ENCODE results near the gene ZDHHC11B.

ZDHHC11B gene

DNA sequence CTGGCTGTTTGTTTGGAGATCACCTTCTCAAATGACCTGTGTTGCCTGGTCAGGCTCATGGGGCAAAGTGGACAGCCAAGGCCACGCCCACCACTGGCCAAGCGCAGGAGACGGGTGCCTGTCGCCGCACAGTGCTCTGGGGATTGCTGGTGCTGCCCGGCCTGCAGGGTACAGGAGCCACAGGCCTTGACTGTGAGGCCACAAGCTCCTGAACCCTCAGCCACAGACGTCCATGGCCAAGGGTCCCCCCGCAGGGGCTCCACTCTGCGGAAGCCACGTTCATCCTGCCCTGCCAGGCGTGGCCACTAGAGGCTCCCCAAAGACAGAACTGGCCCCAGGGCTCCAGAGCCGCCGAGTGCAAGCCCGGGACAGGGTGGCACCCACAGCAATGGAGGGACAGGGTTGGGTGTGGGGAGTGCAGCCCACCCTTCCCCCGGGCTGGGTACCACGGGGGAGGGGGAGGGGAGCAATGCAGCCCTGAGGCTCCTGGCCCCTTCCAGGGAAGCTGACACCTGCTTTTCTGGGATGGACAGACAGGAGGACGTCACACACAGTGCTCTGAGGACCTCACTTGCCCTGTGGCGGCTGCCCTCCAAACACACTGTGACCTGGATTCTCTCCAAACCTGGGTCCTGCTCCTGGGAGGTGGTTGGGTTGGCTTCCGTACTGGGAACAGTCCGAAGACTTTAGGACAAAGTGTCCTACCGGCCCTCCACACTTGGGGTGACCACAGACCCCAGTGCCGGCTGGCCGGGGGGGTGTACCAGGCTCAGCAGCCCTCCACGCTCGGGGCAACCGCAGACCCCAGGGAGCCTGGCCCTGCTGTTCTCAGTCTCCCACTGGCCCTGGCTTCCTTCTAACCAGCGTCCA is 112.8 kb downstream of the ZDHHC11B start:
- peak; percentile 23 to 33 for DNase-seq

DNA sequence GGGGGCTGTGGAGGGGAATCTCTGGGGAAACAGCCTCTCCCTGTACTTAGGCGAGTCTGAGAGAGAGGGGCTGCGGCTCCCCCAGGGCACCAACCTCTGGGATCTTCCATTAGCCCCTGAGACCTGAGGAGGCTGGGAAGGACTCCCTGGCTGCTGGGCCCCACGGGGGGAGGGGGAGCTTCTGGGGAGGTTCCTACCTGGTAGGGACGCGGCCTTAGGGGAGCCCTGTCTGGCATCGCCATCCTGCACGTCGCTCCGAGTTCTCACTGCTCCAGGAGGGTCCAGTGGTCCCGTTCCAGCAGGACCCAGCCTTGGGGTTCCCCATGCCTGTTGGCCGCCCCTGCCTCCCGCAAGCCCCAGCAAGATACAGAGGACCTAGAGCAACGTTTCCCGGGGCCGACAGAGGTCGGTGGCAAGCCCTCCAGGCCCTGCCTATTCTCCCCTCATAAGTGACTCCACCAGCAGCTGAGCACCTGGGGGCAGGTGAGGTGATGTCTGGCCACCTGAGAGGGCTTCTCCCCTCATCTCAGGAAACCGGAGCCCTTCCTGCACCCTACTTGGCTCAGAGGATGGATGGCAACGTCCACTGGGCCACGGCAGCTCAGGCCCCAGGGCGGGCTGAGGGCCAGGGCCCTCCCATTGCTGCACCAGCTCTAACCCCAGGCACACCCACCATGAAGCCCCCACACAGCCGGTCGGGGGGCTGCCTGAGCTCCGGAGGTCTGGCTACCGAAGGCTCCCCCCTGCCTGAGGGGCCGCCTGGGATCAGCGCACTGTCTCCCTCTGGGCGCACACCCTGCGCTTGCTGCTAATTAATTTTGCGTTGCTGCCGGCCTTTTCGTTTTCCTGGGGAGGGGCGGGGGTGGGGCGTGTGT is 113.9 kb downstream of the ZDHHC11B start:
- no peak for DNase-seq

DNA sequence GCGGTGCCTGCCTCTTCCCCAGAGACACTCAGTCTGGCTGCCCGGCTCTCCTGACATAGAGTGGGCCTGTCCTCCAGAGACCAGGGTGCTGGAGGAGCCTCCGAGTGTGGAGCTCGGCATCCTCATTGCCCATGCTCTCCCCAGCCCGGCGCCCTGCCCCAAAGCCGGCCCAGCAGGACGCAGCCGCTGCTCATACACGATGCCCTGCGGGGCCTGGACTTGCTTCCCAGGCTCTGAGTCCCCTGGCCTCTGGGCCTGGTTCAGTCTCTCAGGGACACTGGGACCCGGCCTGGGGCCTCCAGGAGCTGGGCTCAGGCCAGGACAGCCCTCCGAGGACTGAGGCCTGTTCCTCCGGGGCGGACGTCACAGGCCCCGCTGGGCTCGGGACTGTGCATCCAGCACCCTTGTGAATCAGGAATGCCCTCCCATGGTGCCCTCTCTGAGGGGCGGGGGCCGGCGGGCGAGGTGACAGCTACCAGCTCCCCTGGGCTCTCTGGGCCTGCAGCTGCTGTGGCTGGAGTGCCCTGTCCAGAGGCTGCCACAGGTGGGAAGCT is 114.6 kb downstream of the ZDHHC11B start:
- no peak for DNase-seq

DNA sequence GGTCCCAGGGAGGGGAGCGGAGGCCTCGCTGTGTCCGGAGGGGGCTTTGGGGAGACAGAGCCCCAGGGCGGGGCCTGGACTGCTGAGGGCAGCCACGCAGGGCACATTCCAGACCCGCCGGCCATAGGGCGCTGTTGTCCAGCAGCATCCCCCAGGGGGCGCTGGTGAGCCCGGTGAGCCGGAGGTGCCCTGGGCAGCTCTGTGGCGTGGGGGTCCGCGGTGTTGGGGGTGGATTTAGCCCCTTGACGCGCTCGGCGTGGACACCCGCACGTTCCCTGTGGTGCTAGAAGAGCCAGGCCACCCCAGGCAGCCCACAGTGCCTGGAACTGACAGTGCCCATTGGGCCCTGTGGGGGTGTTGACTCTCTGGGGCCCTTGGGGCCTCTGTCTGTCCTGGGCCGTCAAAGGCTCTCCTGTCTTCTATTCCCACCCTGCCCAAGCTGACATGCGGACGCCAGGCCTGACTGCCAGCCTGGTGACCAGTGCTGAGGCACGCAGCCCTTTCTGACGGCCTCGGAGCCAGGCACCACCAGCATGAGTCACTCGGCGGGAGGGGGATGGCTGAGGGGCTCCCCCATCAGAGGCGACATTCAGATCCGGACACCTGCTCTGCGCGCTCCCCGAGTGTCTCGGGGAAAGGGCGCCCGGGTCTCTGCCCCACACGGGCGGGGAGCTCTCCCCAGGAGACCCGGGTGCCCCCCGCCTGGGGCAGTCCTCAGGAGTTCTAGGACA is 115.3 kb downstream of the ZDHHC11B start:
- DNase-seq = no peak

DNA sequence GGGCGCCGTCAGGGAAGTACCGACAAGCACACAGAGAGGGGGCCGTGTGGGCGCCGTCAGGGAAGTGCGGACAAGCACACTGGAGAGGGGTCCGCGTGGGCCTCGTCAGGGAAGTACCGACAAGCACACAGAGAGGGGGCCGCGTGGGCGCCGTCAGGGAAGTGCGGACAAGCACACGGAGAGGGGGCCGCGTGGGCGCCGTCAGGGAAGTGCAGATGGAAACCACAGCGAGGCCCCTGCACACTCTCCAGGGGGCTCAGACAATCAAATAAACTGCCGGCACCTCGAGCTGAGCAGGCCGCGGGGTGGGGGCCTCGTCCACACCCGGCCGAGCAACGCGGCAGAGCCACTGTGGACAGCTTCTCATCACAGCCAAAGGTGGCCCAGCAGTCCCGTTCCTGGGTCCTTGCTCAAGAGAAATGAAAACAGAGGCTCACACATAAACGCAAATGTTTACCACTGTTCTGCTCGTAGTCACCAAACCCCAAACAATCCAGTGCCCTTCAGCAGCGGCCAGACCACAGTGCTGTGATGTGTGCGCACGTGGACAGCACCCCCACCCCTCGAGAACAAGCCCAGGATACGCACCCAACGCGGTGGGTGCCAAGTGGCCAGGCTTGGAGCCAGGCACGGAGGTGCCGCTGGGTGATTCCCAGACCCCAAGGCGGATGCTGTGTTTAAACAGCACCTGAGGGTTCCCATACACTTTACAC is 116.1 kb downstream of the ZDHHC11B start:
- DNase-seq = no peak

DNA sequence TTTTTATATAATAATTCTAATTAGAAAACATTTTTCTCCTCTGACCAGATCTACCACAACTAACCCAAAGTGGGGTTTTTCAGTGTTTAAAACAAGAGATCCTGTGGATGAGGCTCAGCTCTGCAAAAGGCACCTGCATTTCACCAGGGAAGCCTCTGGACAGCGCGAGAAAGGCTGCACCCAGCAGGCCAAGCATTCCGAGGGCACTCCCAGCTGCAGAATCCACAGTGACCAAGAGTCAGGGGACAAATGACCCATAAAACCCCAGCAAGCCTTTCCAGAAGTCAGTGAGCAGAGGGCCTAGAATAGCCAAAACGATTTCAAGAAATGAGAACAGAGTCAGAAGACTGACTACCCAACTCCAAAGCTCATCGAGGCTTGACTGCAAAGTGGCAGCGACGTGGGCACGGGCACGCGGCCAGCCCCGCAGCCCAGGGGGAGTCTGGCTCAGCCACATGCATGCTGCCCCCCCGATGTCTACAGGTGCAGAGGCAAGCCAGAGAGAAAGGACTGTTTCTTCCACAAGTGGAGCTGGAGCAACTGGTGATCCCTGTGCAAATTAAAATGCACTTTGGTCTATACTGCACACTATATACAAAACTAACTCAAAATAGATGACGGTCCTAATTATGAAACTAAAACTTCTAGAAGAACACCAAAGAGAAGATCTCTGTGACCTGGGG is 117.6 kb downstream of the ZDHHC11B start:
- DNase-seq = no peak

DNA sequence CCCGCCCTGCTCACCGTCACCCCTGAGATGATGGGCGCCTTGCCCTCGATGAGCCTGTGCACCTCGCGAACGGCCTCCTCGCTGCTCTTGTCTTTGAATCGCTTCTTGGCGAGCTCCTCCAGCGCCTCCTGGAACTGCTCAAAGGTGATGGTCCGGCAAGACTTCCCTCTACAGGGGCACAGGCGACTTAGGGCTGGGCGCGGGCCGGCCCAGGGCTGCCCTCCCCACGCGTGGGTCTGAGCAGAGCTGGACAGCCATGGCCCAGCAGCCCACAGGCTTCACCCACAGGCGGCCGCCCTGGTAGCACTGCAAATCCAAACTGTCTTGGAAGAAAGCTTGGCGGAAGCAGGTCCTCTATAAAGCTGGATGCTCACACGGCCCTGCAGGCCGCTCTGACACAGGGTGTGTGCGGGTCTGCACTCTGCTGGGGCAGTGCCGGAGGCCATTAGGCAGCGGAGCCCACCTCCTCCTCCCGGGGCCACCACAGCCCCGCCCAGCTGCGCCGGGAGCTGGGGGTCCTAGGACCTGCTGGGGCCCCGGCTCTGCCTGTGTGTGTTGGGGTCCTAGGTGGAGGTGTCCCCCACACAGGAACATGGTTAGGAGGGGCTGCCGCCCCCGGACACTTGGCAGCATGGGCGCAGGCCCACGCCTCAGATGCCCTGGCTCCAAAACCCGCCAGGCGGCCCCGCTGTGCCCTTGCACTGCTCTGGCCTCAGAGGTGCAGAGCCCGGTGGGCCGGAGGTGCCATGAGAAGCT is 118.4 kb downstream of the ZDHHC11B start:
- no peak for DNase-seq

DNA sequence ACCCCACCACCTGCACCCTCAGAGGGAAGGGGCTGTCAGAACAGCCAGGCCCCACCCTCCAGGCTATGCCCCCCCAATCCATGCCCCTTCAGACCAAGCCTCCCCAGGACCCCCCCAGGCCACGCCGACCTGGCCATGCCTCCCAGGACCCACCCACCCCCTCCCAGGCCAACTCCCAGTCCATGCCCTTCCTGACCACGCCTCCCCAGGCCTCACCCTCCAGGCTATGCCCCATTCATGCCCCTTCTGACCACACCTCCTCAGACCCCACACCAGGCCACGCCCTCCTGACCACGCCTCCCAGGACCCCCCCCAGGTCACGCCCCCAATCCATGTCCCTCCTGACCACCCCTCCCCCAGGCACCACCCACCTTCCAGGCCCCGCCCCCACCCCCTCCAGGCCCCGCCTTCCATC is 119.0 kb downstream of the ZDHHC11B start:
- no peak for DNase-seq

DNA sequence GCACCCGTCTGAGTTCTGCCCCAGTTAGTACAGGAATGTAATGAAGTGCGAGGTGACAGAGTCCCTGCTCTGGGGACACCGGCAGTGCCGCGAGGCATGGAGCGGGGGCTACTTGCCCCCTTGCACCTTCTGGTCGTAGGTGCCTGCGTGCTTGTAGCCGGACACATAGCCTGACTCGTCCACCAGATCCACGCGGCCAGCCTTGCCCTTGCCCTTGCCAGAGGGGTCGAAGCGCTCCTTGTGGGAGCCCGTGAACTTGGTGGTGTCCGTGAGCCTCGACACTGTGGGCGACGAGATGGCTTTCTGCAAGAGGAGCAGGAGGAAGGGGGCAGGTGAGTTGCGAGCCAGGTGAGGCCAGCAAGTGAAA is 119.6 kb downstream of the ZDHHC11B start:
- no peak for DNase-seq

DNA sequence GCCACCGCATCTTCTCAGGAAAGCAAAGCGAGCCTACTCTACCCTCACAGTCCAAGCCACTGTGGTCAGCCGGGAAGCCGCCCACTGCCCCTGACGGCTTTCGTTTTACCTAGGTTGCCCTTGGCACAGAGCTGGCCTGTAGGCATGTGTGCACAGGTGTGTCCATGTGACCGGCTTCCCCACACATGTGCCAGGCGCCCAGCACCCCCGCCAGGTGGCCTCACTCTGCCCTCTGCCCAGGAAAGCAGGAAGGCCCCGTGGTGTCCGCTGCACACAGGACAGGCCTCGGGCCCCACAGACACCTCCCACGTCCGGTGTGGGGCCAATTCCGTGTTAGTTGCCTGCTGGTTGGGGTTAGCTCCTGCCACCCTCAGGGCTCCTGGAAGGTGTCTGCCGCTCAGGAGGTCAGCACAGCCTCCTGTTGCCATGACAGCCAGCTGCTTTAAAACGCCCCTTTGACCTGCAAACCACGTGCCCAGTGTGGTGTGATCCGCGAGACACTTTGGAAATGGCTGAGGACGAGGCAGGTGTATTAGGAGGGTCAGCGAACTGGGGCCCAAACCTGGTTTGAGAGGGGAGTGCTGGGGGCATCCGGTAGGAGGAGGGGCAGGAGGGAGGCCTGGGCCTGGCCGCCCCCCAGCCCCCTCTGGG is 120.1 kb downstream of the ZDHHC11B start:
- DNase-seq = no peak

DNA sequence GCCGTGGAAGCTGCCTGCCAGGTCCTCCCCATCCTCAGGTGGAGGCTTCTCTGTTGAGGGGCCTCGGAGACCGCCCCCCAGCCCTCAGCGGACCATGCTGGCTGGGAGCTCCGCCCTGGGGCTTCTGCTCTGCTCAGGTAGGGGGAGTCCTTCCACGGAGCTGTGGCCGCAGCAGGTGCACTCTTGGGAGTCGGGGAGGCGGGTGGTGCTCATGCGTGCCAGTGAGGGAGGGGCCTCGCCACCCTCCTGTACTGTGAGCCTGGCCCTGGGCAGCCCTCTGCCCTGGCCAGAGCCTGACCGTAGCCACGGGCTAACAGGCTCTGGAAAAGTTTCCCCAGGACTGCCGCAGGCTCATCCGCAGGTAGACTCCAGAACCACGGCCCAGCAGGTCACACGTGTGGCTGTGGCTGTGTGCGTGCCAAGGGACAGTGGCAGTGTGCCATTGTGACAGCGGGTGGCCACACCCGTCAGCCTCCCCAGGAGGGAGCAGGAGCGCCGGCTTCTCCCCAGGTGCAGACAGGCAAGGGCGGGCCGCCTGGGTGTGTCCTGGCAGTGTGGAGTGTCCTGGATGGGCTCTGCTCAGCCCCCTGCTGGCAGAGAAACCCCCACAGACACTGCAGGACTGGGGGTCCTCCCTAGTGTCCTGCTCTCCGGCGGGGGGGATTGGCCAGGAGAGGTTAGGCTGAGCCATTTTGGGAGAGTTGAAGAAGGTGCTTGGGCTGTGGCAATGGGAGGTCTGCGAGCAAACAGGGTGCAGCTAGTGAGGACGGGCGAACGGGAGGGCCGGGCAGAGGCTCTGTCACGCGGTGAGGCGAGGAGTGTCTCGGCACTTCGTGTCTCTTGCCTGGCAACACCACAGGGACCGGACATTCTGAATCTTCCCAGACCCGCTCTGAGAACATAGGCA is 120.8 kb downstream of the ZDHHC11B start:
- DNase-seq = no peak

DNA sequence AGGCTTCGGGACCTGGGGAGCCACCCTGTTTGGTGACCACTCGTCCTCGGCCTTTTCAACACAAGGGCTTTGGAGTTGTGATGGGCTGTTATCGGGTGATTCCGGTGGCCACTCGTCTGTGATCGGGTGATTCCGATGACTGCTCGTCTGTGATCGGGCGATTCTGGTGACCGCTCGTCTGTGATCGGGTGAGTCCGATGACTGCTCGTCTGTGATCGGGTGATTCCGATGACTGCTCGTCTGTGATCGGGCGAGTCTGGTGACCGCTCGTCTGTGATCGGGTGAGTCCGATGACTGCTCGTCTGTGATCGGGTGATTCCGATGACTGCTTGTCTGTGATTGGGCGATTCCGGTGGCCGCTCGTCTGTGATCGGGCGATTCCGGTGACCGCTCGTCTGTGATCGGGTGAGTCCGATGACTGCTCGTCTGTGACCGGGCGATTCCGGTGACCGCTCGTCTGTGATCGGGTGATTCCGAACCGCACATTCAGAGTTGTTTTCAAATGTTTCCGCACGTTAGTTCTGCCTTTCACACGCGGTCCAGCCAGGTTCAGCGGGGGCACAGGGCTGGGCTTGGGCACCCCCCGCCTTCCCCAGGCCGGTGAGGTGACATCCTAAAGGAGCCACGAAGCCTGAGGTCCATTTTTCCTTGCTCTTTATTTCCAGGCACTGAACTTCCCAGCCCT is 121.6 kb downstream of the ZDHHC11B start:
- DNase-seq = no peak

DNA sequence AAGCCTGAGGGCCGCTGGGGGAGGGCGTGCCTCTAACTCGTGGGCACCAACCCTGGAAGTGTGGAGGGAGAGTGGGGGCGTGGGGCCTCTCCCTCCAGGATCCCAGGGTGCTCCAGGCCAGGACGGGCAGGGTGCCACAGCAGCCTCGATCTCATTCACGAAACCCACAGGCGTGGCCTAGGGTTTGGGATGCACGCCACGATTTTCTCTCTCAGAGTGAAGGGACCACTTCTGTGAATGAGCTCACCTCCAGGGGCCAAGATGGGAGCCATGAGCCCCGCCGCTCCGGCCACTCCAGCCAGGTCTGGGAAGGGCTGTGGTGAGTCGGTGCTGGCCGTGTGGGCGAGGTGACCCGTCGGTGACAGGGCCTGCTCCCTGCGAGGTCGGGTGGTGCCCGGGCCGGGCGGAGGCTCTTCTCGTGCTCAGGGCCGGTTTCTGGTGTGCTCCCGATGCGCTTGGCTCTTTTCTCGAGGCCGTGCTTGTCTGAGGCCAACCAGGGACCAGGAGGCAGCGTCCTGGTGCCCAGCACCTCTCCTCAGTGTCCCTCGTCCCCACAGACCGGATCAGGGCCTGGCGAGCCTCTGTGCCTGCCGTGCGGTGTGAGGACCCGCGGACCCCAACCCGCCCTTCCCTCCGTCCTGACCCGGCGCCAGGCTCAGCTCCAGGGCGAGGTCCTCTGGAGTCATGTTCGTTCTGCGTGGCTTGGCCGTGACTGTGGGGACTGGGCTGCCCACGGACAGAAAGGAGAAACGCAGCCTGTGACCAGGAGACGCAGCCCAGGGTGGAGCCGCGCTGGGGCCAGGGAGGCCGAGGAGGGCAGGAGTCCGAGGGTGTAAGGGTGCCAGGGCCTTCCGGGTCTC is 122.4 kb downstream of the ZDHHC11B start:
- no peak for DNase-seq

DNA sequence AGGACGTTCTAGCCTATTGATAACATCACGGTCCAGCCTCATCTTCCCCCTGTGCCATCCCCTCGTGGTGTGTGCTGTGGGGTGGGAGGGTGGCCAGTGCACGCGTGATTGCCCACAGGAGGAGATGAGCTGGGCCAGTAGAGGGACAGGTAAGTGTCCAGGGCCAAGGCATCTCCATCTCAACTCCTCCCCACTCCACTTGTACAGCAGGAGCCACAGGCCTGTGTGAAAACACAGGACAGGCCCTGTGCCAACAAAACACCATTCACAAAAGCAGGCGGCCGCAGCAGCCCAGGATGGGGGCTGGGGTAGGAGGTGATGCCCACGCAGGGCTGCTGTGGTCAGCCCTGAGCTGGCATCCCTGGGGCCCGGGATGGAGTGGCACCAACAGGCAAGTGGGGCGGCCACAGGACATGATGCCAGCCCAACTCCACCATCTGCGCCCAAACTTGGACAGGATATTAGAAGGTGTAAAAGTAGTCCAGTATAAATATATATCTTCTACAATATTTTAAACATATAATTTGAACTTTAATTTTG is 124.0 kb downstream of the ZDHHC11B start:
- no peak for DNase-seq

Measured in bone marrow (tissue), 2 donors.